Lower lobe of right lung (tissue), 2 donors: Measurements from ENCODE around the gene AKAP6. TPM values are rescaled to one million over a fixed set of nuclear protein-coding genes. Genes with fewer than 3 reads are reported as not detected.
"Not testable (repeated sequence)": the region's sequence is repeated elsewhere in the genome, so short reads cannot be mapped to it uniquely, and the experiment has no call there.

Experiments used
- ATAC-seq, 2 donors: fragments of 200-7000 bp; cut with Tn5 transposase; one replicate each; pipeline ENCODE4 v1.9.1; 2020 to 2022; ENCODE audit warnings: mild to moderate bottlenecking in 2 of 2, moderate library complexity in 2 of 2
- DNase-seq: peaks from one replicate; pipeline ENCODE4 v3.0.0-alpha.2; 2020
- H3K27ac ChIP-seq: fragments of 200-600 bp; one replicate; pipeline ENCODE4 v1.8.0; 2022
- H3K27me3 ChIP-seq: fragments of 200-600 bp; one replicate; pipeline ENCODE4 v1.8.0; 2022; ENCODE audit warnings: low read depth
- H3K36me3 ChIP-seq: fragments of 200-600 bp; one replicate; pipeline ENCODE4 v1.8.0; 2022; ENCODE audit warnings: mild to moderate bottlenecking
- H3K4me1 ChIP-seq: fragments of 200-600 bp; one replicate; pipeline ENCODE4 v1.8.0; 2022
- H3K4me3 ChIP-seq: fragments of 200-600 bp; one replicate; pipeline ENCODE4 v1.8.0; 2022; ENCODE audit warnings: mild to moderate bottlenecking
- H3K9me3 ChIP-seq: fragments of 200-600 bp; one replicate; pipeline ENCODE4 v1.8.0; 2022
- CTCF ChIP-seq: fragments of 200-600 bp; IDR thresholded peaks from one replicate; pipeline ENCODE4 v1.8.0; 2022; ENCODE audit warnings: antibody characterized with exemption, mild to moderate bottlenecking
- intact Hi-C: fragments of 100-400 bp; cut with DNase I; formaldehyde crosslinking; loops from one replicate; pipeline ENCODE4 v1.11.0; 2022
- total RNA-seq: library from RNA; stranded (reverse); fragmentation: NEBNext Ultra II Directional; extraction: Animal tissue kit (Norgen Biotek cat#: 25700); gene quantifications from one replicate; pipeline ENCODE4 v1.2.1, GENCODE V29; 2021
- donor health status: DM: no; HTN: yes; CAD: no; lungs with severe emphysema.

The AKAP6 gene
- total RNA-seq, 1 donor from 2014 or later, result 8.6 TPM

GRCh38 chr14:32786886-32787285, 457.8 kb downstream of the AKAP6 start:
- Histone ChIP-seq H3K4me1 (no peaks in the 10 kb centered on the region), H3K27ac (no peak overlapping the region), H3K36me3 (no peaks in the 10 kb centered on the region), H3K4me3 (no peak overlapping the region), H3K27me3 (no peaks in the 10 kb centered on the region), H3K9me3 (no peaks in the 10 kb centered on the region)
- intact Hi-C loops, result no loop called here
- ATAC-seq (no peak), DNase-seq (no peak)
- no peak for TF ChIP-seq CTCF

- intact Hi-C loops, result not testable (repeated sequence)
These were observed 463.9 kb downstream of the AKAP6 start for GRCh38 chr14:32793033-32793432.

GRCh38 chr14:32800320-32800719, 471.2 kb downstream of the AKAP6 start:
- Histone ChIP-seq H3K36me3 (no peaks in the 10 kb centered on the region), H3K27me3 (no peaks in the 10 kb centered on the region), H3K4me3 (no peak overlapping the region), H3K9me3 (peaks cover 31% of the 10 kb centered on the region), H3K4me1 (no peaks in the 10 kb centered on the region), H3K27ac (no peak overlapping the region)
- ATAC-seq, result no peak
- intact Hi-C loops, result no loop called here
- TF ChIP-seq CTCF, result no peak
- no peak for DNase-seq

More at GRCh38 chr14:32793033-32793432, 463.9 kb downstream of the AKAP6 start:
- ATAC-seq, H3K36me3 ChIP-seq, H3K27me3 ChIP-seq, H3K4me1 ChIP-seq, H3K9me3 ChIP-seq, H3K4me3 ChIP-seq, DNase-seq, H3K27ac ChIP-seq: not testable (repeated sequence)

- ATAC-seq (no peak), DNase-seq (no peak)
- no peaks in the 10 kb centered on the region for H3K4me1 ChIP-seq
- intact Hi-C loops, result no loop called here
- peaks cover 31% of the 10 kb centered on the region for H3K9me3 ChIP-seq
- H3K36me3 ChIP-seq, result no peaks in the 10 kb centered on the region
- no peak overlapping the region for H3K27ac ChIP-seq
- no peaks in the 10 kb centered on the region for H3K27me3 ChIP-seq
- no peak for TF ChIP-seq CTCF
- H3K4me3 ChIP-seq, result no peak overlapping the region
These were observed 473.2 kb downstream of the AKAP6 start for GRCh38 chr14:32802295-32802694.

GRCh38 chr14:32805979-32806378, 476.9 kb downstream of the AKAP6 start:
- Histone ChIP-seq H3K9me3 (peaks cover 20% of the 10 kb centered on the region), H3K27ac (no peak overlapping the region), H3K4me1 (no peaks in the 10 kb centered on the region), H3K36me3 (no peaks in the 10 kb centered on the region), H3K4me3 (no peak overlapping the region), H3K27me3 (no peaks in the 10 kb centered on the region)
- no peak for DNase-seq
- intact Hi-C loops, result no loop called here
- TF ChIP-seq CTCF, result no peak
- ATAC-seq, result no peak

- DNase-seq (no peak), ATAC-seq (no peak)
- no peaks in the 10 kb centered on the region for H3K27me3 ChIP-seq
- intact Hi-C loops, result no loop called here
- H3K9me3 ChIP-seq, result peaks cover 6% of the 10 kb centered on the region
- no peaks in the 10 kb centered on the region for H3K4me1 ChIP-seq
- no peak overlapping the region for H3K27ac ChIP-seq
- H3K4me3 ChIP-seq, result no peak overlapping the region
- TF ChIP-seq CTCF, result no peak
- no peaks in the 10 kb centered on the region for H3K36me3 ChIP-seq
These were observed 479.5 kb downstream of the AKAP6 start for GRCh38 chr14:32808644-32809043.
